Suppressor macrophage treated with lipopolysaccharide for 1 hour (primary cell): ENCODE measurements around the gene MAGI2.
"Not testable (repeated sequence)": the region's sequence is repeated elsewhere in the genome, so short reads cannot be mapped to it uniquely, and the experiment has no call there.

Experiments used
- DNase-seq, 3 donors: peaks; one replicate each; pipeline ENCODE4 v3.0.0-alpha.2; 2020 to 2022

Gene MAGI2

DNA sequence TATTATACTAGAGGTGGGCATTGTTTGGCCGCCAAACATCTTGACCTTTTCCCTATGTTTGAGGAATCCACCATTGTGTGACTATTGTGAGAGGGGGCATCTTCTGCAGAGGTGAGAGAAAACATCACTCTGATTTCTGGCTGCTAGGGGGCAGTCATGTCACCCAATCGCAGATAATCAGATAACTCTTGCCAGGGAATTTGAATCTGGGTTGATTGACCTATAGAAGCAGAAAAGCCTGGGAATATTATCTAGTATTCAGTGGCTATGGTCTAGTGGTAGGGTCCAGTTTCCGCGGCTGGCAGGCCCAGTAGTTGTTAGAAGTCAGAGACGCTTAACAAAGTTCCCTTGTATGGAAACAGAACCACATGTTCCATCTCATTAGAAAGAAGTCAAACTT is 846.4 kb downstream of the MAGI2 start:
- no peak for DNase-seq

DNA sequence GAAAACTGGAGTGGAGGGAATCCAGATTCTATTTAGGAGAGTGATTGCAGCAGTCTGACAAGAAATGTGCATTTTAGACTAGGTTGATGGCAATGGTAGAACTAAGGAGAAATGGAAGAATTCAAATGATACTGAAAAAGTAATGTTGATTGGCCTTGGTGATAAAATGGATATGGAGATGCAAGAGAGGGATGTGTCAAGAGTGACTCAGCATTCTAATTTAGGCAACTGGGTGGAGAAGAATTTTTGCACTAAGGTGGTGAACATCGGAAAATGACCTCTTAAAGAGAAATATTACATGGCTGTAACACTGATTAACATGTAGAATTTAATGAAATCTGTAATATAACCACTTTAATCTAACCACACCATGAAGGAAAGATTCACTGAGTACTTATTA is 848.3 kb downstream of the MAGI2 start:
- DNase-seq = no peak

DNA sequence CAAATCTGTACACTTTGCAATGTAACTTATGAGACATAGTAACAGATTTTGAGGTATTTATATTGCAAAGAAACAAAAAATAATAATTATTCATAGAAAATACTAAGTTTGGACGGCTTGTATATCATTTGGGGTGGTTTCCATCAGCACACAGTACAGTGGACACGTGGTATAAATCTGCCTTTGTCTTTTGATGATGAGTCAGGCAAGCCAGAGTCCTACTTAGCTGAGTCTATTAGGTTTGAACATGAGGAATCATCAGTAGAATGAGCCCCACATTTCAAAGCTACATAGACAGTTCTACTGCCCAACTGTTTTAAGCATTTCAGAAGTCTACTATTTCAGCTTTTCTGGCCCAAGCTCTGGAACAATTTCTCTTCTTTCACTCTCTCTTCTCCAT is 851.7 kb downstream of the MAGI2 start:
- DNase-seq = no peak

DNA sequence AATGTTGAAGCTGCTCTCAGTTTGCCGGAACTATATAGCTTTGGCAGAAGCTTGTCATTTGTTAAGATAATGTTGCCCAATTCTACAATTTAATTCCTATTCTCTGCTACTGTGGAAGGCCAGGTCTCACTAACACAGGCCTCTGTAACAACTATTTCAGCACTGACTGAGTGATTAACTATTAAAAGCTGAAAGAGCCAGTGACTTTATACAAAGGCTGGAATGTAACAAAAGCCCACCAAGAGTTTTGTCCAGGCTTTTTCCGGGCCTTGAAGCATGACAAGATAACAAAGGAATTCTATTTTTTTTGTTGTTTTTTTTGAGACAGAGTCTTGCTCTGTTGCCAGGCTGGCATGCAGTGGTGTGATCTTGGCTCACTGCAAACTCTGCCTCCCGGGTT is 859.3 kb downstream of the MAGI2 start:
- no peak for DNase-seq

DNA sequence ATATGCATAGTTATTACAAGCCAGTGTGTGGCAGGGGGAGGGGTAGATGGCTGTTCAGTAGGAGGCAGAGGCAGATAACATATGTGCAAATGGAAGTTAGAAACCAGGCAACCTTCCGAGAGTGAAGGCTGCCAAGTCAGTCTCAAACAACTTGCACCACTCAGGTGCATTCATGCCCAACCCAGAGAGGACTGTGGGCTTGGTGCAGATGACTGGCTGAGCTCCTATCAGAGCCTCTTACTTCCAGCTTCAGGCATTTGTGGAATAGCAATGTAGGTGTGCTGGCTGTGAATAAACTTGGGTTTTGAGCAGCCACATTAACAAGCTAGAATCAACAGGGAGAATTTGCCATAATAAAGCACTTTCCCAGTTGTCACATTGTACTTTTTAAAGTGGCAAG is 865.1 kb downstream of the MAGI2 start:
- no peak for DNase-seq

DNA sequence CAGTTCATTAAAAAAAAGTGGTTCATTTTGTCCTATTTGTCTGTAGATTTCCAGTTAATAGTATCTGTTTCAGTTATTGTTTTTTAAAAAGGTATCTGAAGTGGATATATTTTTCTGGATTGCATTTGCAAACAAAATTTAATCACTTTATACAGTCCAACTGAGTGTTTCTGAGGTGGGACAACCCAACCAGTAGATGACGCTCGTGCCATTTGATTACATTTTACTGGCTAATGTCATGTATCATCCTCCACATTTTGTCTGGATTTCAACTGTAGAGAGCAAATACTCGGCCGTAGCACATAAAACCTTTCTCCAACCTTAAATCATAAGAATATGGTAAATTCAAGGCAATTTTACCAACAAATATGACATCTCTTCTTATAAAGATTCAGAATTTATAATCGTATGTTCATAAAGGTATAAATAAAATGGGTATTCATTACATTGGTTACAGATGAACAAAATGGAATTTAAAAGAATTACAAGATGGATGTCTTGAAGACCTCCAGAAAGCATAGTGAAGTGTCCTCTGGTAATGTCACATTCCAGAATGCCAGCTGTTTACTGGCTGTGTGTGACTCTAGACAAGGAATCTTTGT is 865.9 kb downstream of the MAGI2 start:
- DNase-seq = no peak

DNA sequence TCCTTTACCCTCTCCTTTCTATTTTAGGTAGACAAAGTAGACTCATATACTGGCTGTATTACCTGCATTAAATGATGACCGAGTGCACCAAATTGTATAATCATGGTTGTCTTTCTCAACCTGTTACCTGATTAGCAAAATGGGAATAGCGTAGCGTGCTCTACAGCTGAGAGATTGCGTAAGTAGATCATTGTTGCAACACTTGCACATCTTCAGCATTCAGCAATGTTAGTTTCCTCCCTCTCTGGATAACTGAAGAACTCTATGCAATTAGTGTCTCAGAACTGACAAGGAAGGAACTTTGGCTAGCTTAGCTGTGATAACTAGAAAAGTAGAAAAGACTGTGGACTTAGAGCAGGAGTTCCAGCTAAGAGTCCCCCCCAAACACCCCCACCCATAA is 867.5 kb downstream of the MAGI2 start:
- DNase-seq = no peak

DNA sequence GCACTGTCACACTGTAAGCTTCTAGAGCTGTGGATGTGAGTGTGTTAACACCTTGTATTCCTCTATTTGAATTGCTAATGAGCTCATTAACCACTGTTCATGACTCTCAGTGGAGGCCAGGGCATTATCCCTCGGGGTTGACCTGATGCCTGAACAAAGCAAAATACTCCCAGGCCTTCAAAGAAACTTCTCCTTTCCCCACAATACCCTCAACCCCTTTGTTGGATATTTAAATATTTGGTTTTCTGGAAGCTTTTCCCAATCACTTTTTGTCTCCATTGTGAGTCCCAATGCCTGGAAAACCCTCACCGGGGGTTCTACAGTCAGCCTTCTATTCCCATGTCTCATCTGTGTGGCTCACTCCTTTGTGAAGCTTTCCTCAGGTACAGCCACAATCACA is 874.8 kb downstream of the MAGI2 start:
- no peak for DNase-seq

DNA sequence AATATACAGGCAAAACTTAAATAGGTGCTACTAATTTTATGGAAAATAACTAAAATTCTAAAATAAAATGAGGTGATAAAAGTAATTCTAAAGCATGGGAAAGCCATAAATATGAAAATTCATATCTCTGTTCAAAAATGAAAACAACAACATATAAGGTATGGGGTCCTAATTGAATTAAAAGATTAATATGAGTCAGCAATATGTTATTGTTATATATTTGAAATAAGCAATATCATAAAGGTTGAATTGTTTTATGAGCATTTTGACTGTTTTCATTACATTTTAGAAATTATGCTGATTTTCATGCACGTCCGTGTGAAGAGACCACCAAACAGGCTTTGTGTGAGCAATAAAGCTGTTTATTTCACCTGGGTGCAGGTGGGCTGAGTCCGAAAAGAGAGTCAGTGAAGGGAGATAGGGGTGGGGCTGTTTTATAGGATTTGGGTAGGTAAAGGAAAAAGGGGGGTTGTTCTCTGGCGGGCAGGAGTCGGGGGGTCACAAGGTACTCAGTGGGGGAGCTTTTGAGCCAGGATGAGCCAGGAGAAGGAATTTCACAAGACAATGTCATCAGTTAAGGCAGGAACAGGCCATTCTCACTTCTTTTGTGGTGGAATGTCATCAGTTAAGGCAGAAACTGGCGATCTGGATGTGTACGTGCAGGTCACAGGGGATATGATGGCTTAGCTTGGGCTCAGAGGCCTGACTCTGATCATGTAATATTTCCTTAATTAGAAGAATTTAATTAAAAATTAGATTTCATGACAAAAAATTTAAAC is 876.1 kb downstream of the MAGI2 start:
- DNase-seq = not testable (repeated sequence)

DNA sequence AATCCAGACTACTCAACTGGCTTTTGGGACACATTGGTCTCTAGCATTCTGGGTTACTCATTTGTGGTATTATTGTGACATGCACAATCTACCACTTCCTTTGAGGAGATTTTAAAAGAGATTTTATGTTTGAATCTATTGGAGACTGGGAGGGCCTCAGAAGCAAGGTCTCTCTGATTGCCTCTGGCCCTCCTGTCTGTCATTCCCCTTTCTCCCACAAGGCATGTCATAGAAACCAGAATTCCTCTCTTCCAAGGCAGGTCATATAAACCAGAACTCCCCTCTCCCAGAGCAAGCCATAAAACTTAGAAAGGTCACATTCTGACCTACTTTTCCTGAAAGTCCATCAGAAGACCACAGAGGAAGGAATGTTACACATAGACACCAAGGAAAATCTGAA is 877.2 kb downstream of the MAGI2 start:
- no peak for DNase-seq

DNA sequence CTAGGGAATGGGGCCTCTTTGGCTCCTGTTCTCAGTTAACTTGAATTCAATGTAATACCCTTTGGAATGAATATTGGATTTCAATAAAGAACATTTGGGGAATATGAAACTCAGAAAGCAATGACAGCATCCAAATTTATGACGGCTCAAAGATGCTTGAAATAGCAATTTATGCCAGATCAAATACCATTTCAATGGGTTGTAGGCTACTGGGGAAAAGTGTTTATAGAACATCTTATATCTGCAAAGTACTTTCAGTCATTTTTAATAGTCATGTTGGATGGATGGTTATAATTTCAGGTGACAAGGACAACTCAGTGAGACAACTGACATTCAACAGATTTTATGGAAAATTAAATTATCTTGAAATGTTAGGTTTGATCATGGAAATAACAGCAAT is 882.2 kb downstream of the MAGI2 start:
- no peak for DNase-seq

DNA sequence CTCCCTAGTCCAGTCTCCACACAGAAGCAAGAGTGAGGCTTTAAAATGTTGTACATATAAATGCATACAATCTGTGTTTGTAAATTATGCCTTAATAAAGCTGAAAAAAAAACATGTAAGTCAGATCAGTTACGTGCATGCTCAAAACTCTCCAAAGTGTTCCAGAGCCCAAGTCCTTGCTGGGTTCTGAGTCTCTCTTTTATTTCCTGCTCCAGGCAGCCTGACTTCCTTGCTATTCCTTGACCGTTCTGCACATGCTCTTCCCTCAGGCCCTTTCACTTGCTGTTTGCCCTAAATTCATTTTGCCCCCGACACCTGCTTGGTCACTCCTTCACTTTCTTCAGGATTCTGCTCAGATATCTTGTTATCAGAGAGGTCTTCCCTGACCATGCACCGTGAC is 884.8 kb downstream of the MAGI2 start:
- DNase-seq = no peak

DNA sequence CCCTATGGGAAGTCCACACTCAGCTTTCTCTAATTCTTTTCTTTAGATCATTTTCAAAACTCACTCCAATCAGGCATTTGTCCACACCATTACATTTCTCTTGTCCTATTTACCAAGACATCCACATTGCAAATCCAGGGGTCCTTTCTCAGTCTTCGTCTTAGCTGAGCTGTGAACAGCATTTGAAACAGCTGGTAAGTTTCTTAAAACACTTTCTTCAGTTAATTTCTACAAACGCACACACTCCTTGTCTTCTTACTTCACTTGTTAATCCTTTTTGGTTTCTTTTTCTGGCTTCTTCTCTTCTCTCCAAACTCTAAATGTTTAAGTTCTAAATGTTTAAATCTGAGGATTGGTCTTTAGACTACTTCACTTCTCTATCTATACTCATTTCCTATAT is 885.6 kb downstream of the MAGI2 start:
- no peak for DNase-seq

DNA sequence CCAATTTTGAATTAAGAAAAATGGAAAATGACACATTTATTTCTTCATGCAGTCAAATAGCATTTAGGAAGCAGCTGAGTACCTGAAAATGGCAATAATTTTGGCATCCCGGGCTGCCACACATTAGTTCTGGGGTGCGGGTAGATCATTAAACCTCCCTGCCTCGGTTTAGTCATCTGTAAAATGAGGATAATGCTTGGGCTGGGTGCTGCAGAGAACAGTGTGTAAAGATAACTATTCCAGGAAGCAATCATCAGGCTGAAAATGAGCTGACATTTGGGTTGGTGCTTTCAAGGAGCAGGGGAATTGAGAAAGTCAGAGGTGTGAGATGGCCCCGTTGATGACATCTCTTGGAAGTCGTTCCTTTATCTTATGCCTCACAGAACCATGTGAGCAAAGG is 887.7 kb downstream of the MAGI2 start:
- no peak for DNase-seq

DNA sequence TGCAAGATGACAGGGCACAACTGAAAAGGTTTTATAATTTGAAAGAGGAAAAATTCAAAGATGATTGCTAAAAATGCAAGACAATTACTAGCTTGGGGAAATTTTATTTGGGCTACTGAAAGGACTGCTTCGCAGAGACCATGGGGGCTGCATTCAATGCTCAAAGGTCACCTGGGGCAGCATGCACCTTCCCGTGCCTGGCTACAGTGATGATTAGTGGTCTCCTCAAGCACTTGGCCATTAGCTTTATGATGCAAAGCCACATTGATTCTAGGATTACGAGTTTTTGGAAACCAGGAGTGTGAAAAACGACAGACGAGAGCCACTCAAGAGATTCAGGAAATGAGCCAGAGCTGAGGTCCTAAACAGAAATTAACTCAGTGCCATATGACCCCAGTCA is 890.3 kb downstream of the MAGI2 start:
- DNase-seq = no peak

DNA sequence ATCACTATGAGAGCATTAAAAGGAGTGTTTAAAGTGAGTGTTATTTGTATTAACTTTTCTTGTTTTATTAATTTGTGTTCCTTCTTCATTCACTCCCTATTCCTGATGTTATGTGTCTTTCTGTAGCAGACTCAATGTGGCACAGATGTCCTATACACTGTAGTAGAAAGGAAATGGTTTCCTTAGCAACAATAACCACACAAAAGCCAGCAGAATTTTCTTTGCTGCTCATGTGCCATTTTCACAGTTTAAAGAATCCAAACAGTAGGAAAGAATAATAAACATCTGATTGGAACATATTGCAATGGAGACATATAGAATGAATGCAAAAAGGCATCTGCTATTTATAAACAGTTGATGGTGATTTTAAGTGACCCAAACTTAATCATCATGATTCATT is 891.3 kb downstream of the MAGI2 start:
- DNase-seq = no peak

DNA sequence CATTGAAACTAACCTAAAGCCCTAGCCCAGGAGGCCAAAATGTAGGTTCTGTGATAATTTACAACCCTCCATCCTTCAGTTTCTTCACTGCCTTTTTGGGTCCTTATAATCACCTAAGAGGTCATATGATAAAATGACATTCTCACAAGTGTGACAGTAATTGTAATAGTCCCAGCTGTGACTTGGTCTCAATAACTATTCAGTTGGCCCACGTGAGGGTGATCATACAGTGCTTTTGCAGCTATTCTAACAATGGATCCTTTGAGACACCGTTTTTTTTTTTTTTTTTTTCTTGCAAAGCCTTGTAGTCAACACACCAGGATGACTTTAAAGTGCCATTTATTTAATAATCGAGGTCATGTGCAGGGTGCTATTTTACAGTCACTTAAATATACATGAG is 894.9 kb downstream of the MAGI2 start:
- no peak for DNase-seq

DNA sequence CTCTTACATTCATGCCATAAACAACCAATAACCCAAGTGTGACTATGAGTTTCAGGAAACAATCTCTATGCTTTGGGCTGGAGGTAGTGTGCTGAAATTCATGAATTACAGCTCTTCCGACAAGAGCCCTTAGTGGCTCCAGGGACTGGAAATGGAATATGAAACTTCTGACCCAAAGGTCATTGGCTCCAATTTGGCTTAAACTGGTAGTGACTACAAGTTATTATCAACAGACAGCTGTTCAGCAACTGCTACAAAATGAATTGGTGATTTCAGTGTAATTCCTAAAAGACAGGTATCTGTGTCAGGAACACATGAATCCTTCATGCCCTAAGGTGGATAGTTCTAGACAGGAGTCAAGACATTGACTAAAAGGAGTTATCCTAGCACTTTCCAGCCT is 909.5 kb downstream of the MAGI2 start:
- no peak for DNase-seq

DNA sequence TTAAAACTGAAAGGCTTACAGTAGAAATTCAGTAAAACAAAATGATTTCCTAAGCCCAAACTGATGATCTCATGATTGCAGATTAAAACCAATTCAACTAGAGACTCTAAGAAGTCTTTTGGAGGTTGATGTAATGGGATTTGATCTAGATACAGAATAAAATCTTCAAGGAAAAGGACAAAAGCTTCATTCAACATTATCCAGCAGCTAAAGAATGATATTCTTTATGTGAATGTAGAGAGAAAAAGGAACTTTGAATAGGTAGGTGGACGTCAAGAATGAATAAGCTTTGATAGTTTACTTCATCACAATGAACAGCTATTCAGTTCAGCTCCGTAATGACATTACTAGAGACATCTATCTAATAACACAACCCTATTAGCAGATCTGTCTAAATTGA is 910.5 kb downstream of the MAGI2 start:
- no peak for DNase-seq

DNA sequence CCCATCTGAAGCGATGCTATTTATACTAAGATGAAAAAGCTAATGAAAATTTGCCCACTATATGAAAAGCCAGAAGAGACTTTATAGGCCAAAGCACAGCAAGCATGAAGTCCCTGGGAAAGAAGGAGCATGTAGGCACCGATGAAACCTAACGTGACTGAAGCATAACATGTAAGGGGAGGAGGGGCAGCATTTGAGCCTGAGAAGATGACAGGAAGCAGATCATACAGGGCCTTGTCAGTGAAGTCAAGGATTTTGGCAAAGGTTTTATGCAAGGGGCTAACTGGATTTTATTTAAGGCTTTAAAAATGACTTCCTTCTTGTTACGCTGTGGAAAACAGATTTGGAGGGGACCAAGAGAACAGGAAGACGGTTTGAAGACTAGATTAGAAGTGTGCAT is 910.9 kb downstream of the MAGI2 start:
- no peak for DNase-seq

DNA sequence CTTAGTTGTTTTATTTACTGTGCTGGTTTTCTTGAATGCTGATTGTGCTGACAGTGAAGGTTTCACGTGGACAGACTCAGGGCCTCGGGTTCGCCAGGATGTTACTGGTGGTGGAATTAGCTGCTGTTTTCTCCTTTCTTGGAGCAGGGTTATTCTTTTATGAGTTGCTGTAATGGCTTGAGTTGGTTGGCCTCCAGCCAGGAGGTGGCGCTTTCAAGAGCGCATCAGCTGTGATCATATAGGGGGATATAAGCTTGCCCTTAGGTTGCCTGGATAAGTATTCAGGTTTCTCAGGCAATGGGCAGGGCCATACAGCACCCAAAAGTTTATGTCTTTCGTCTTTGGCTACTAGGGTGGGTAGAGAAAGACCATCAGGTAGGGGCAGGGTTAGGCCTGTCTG is 913.6 kb downstream of the MAGI2 start:
- DNase-seq = no peak

DNA sequence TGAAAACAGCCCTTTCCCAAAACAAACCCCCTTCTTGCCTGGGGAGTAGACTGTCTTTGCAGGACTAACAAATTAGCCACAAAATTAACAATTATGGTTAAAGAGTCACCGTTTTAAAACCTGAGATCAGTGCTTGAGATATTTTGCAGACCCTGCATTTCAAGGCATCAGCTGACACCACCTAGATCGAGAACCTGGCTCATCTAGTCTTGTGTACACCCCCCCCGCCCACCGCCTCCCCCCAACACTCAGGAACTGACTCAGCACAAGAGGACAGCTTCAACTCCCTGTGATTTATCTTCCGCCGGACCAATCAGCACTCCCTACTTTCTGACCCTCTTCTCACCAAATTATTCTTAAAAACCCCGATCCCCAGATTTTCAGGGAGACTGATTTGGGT is 917.8 kb downstream of the MAGI2 start:
- no peak for DNase-seq

DNA sequence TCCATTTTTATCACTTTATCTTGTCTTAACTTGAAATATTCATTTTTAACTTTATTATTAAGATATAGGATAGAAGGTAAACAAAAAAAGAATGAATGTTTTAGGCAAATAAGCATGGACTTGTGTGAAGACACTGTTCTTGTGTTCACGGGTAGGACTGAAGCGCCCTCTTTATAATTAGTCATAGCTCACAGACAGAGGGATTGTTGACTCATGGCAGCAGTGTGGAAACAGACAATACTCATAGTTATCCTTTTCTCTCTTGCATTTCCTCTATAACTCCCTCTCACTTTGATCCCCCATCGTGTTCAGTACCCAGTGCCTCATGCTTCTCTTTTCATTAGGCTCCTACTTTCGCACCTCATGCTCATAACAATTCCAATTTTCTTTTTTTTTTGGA is 923.1 kb downstream of the MAGI2 start:
- no peak for DNase-seq

DNA sequence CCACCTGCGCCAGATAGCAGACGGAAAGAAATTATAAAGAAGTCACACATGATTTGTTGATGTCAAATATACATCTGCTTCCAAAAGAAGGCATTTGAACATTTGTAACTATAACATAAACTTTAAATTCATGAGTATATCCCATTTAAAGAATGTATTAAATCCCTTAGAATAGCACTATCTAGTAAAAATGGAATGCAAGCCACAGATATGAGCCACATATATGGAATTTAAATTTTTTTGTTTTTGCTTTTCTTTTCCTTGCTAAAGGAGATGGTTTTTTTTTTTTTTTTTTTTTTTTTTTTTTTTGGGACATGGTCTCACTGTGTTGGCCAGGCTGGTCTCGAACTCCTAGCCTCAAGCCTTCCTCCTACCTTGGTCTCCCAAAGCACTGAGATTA is 924.1 kb downstream of the MAGI2 start:
- DNase-seq = no peak

DNA sequence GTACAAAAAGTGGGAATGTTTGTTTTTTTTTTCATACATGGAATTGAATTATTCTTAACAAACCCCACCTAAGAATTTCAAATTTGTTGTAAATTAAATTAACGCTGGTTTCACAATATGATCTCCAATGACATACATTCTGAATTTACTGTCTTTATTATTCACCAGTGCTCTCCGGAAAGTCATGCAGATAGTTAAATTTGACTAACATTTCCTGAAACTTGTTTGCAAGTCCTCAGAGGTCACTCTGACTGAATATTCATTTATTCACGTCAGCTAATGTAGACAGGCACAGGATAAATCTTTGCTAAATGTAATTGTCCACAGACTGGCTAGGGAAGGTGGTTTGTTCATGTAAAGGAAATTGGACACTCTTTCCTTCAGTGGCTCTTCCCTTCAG is 924.5 kb downstream of the MAGI2 start:
- no peak for DNase-seq
